Right lobe of liver (tissue), 4 donors: ENCODE measurements around the gene BCR.

Experiments
- CTCF ChIP-seq, 4 donors: fragments of 200-600 bp in 3 of 4; fragments of 450-650 bp in 1 of 4; IDR thresholded peaks; one replicate each; pipeline versions ENCODE4 v1.5.1 to v1.8.0; 2016 to 2022; ENCODE audit warnings: antibody characterized with exemption in 4 of 4, mild to moderate bottlenecking in 2 of 4
- POLR2A ChIP-seq: fragments of 450-650 bp; IDR thresholded peaks from one replicate; pipeline ENCODE4 v1.6.1; 2017; ENCODE audit warnings: antibody characterized with exemption, mild to moderate bottlenecking
- donor health status: DM: no; HTN: no; CAD: no.
- donor health status: DM: no; HTN: no; CAD: no.
- donor health status: DM: no; HTN: yes; CAD: no.

GRCh38 chr22:23138584-23139435 lies 41.5 kb upstream of the BCR start:
- TF ChIP-seq CTCF (IDR thresholded peaks at IDR 0.05) (no peak), POLR2A (no peak)
